Neural cell (in vitro differentiated cells): Measurements from ENCODE around the gene PAMR1. TPM values are rescaled to one million over a fixed set of nuclear protein-coding genes. Genes with fewer than 3 reads are reported as not detected.

Experiments
- H2AFZ ChIP-seq: fragments of 200-600, 300-800 bp; sonication (generic), shearing (Covaris generic); 2 replicates; pipeline ENCODE4 v1.6.0; 2014; ENCODE audit warnings: low read depth, mild to moderate bottlenecking, antibody characterized with exemption, low read length, moderate library complexity
- H3F3A ChIP-seq: fragments of 200-600 bp; shearing (Covaris generic); 2 replicates; pipeline ENCODE4 v1.6.1; 2016; ENCODE audit warnings: mild to moderate bottlenecking, moderate library complexity, mixed read lengths, antibody characterized with exemption, low read length; ENCODE audit not compliant: insufficient read depth, poor library complexity, severe bottlenecking
- H3K27ac ChIP-seq: fragments of 200-600, 300-800 bp; sonication (generic), shearing (Covaris generic); 2 replicates; pipeline ENCODE4 v1.5.1; 2014; ENCODE audit warnings: mild to moderate bottlenecking, low read length, moderate library complexity
- H3K27me3 ChIP-seq: fragments of 300-800, 200-600 bp; sonication (generic), shearing (Covaris generic); 2 replicates; pipeline ENCODE4 v1.6.0; 2014; ENCODE audit warnings: mild to moderate bottlenecking, low read depth, low read length, moderate library complexity; ENCODE audit not compliant: insufficient read depth
- H3K36me3 ChIP-seq: fragments of 300-800, 200-600 bp; sonication (generic), shearing (Covaris generic); 2 replicates; pipeline ENCODE4 v1.5.1; 2014; ENCODE audit warnings: mild to moderate bottlenecking, antibody characterized with exemption, low read length, moderate library complexity; ENCODE audit not compliant: insufficient read depth
- H3K4me2 ChIP-seq: fragments of 300-800, 200-600 bp; sonication (generic), shearing (Covaris generic); 2 replicates; pipeline ENCODE4 v1.6.0; 2014; ENCODE audit warnings: mild to moderate bottlenecking, low read length
- H3K4me3 ChIP-seq: fragments of 300-800, 200-600 bp; sonication (generic), shearing (Covaris generic); 2 replicates; pipeline ENCODE4 v1.5.1; 2014; ENCODE audit warnings: mild to moderate bottlenecking, low read length, moderate library complexity
- H3K79me2 ChIP-seq: fragments of 200-600 bp; shearing (Covaris generic); replicated peaks from 2 replicates; pipeline ENCODE4 v1.6.0; 2014; ENCODE audit warnings: mild to moderate bottlenecking, low read length, moderate library complexity; ENCODE audit not compliant: insufficient read depth
- H3K9ac ChIP-seq: fragments of 300-800, 200-600 bp; sonication (generic), shearing (Covaris generic); 2 replicates; pipeline ENCODE4 v1.6.1; 2016; ENCODE audit warnings: mild to moderate bottlenecking, low read length, mixed read lengths
- H3K9me2 ChIP-seq: fragments of 200-600 bp; shearing (Covaris generic); 2 replicates; pipeline ENCODE4 v1.6.1; 2016; ENCODE audit warnings: mild to moderate bottlenecking, low read length, mixed read lengths; ENCODE audit not compliant: insufficient read depth
- H3K9me3 ChIP-seq: fragments of 200-600, 300-800 bp; sonication (generic), shearing (Covaris generic); 2 replicates; pipeline ENCODE4 v1.6.1; 2016; ENCODE audit warnings: mild to moderate bottlenecking, mixed run types, low read length, moderate library complexity, mixed read lengths
- H4K20me1 ChIP-seq: fragments of 200-600 bp; shearing (Covaris generic); 2 replicates; pipeline ENCODE4 v1.6.1; 2016; ENCODE audit warnings: mild to moderate bottlenecking, mixed run types; ENCODE audit not compliant: insufficient read depth
- CTCF ChIP-seq: fragments of 450-650 bp; IDR thresholded peaks from 2 replicates; pipeline ENCODE4 v1.5.1; 2014; ENCODE audit warnings: antibody characterized with exemption, mild to moderate bottlenecking, moderate library complexity; ENCODE audit not compliant: poor library complexity, severe bottlenecking
- EP300 ChIP-seq: fragments of 450-650 bp; conservative IDR thresholded peaks from 2 replicates; pipeline ENCODE4 v1.6.1; 2014; ENCODE audit warnings: antibody characterized with exemption, mild to moderate bottlenecking, moderate library complexity; ENCODE audit not compliant: poor library complexity, severe bottlenecking
- EZH2 ChIP-seq: fragments of 200-600, 300-800 bp; shearing (Covaris generic), sonication (generic); IDR thresholded peaks from 2 replicates; pipeline ENCODE4 v1.6.1; 2014; ENCODE audit warnings: antibody characterized with exemption, low read length, borderline replicate concordance, mild to moderate bottlenecking; ENCODE audit not compliant: insufficient read depth, poor library complexity, severe bottlenecking
- MXI1 ChIP-seq: fragments of 450-650 bp; conservative IDR thresholded peaks from 2 replicates; pipeline ENCODE4 v1.6.1; 2014; ENCODE audit warnings: antibody characterized with exemption, mild to moderate bottlenecking; ENCODE audit not compliant: poor library complexity, severe bottlenecking
- POLR2AphosphoS5 ChIP-seq: IDR thresholded peaks from 2 replicates; pipeline ENCODE4 v1.6.1; 2012
- RAD21 ChIP-seq: fragments of 450-650 bp; conservative IDR thresholded peaks from 2 replicates; pipeline ENCODE4 v1.6.1; 2014; ENCODE audit warnings: antibody characterized with exemption, mild to moderate bottlenecking, moderate library complexity
- REST ChIP-seq: IDR thresholded peaks from 2 replicates; pipeline ENCODE4 v1.6.1; 2012; ENCODE audit warnings: borderline replicate concordance
- SMC3 ChIP-seq: fragments of 450-650 bp; conservative IDR thresholded peaks from 2 replicates; pipeline ENCODE4 v1.6.1; 2014; ENCODE audit warnings: antibody characterized with exemption, mild to moderate bottlenecking, moderate library complexity; ENCODE audit not compliant: poor library complexity
- TAF1 ChIP-seq: IDR thresholded peaks from 2 replicates; pipeline ENCODE4 v1.6.1; 2012; ENCODE audit warnings: low read depth
- polyA plus RNA-seq: library from polyadenylated mRNA; depleted of rRNA; stranded (reverse); fragments of >200 nt; gene quantifications from 2 replicates; pipeline ENCODE4 v1.2.3, GENCODE V29; 2014

The PAMR1 gene
- polyA plus RNA-seq, 1 donor from 2014 or later: 0.48 TPM

- Histone ChIP-seq H3K4me3 (no peak overlapping the region), H3K79me2 (no peaks in the 10 kb centered on the region), H3K9me2 (no peaks in the 10 kb centered on the region), H4K20me1 (no peaks in the 10 kb centered on the region), H3K27ac (no peak overlapping the region), H3K36me3 (no peaks in the 10 kb centered on the region), H3K4me2 (no peak overlapping the region), H3F3A (no peaks in the 10 kb centered on the region), H3K27me3 (no peaks in the 10 kb centered on the region), H3K9me3 (no peaks in the 10 kb centered on the region), H2AFZ (no peak overlapping the region), H3K9ac (no peak overlapping the region)
- no peak for TF ChIP-seq RAD21
- no peak for TF ChIP-seq TAF1
- no peak for TF ChIP-seq EZH2
- no peak for TF ChIP-seq POLR2AphosphoS5
- no peak for TF ChIP-seq SMC3
- TF ChIP-seq REST: no peak
- TF ChIP-seq CTCF: no peak
- TF ChIP-seq MXI1: no peak
- TF ChIP-seq EP300: no peak
Observed at GRCh38 chr11:35432464-35432863, 93.0 kb downstream of the PAMR1 start.

- no peak overlapping the region for H3K4me3 ChIP-seq
- H3K9me2 ChIP-seq: no peaks in the 10 kb centered on the region
- H3F3A ChIP-seq: no peaks in the 10 kb centered on the region
- no peak overlapping the region for H2AFZ ChIP-seq
- H3K9ac ChIP-seq: no peak overlapping the region
- no peaks in the 10 kb centered on the region for H3K36me3 ChIP-seq
- no peaks in the 10 kb centered on the region for H3K27me3 ChIP-seq
- H4K20me1 ChIP-seq: no peaks in the 10 kb centered on the region
- H3K27ac ChIP-seq: no peak overlapping the region
- no peak for TF ChIP-seq SMC3
- TF ChIP-seq MXI1: no peak
- TF ChIP-seq REST: no peak
- TF ChIP-seq POLR2AphosphoS5: no peak
- no peak for TF ChIP-seq EP300
- no peak for TF ChIP-seq TAF1
- H3K9me3 ChIP-seq: no peaks in the 10 kb centered on the region
- H3K79me2 ChIP-seq: no peaks in the 10 kb centered on the region
- H3K4me2 ChIP-seq: no peak overlapping the region
Observed at GRCh38 chr11:35427071-35427470, 98.3 kb downstream of the PAMR1 start.
